Liver (tissue), 9 donors: ENCODE results near the gene ANGPT4. TPM values are rescaled to one million over a fixed set of nuclear protein-coding genes. Genes with fewer than 3 reads are reported as not detected.

ENCODE experiments used
- DNase-seq: peaks from one replicate; pipeline ENCODE4 v3.0.0-alpha.2; 2017; ENCODE audit warnings: low spot score
- H3K27ac ChIP-seq, 2 donors: one replicate each; pipeline ENCODE4 v1.7.0; 2013; ENCODE audit warnings: inconsistent platforms in 2 of 2, low read length in 2 of 2, control low read depth in 1 of 2, low read depth in 1 of 2, mild to moderate bottlenecking in 1 of 2
- H3K27me3 ChIP-seq, 4 donors: one replicate each; pipeline versions ENCODE4 v1.6.1 to v1.7.0; 2013; ENCODE audit warnings: low read length in 3 of 4, inconsistent platforms in 1 of 4, mild to moderate bottlenecking in 1 of 4, moderate library complexity in 1 of 4; ENCODE audit not compliant: control insufficient read depth in 4 of 4, insufficient read depth in 4 of 4
- H3K36me3 ChIP-seq, 4 donors: one replicate each; pipeline versions ENCODE4 v1.6.1 to v1.7.0; 2013; ENCODE audit warnings: low read length in 3 of 4, mild to moderate bottlenecking in 3 of 4, low read depth in 1 of 4, moderate library complexity in 1 of 4; ENCODE audit not compliant: control insufficient read depth in 4 of 4, insufficient read depth in 3 of 4
- H3K4me1 ChIP-seq, 4 donors: one replicate each; pipeline versions ENCODE4 v1.6.1 to v1.7.0; 2013; ENCODE audit warnings: low read length in 3 of 4, mild to moderate bottlenecking in 3 of 4, moderate library complexity in 1 of 4; ENCODE audit not compliant: control insufficient read depth in 4 of 4, insufficient read depth in 4 of 4
- H3K4me3 ChIP-seq, 3 donors: one replicate each; pipeline versions ENCODE4 v1.6.1 to v1.7.0; 2013; ENCODE audit warnings: low read length in 3 of 3, control low read depth in 1 of 3, low read depth in 1 of 3, mild to moderate bottlenecking in 1 of 3
- H3K9ac ChIP-seq, 2 donors: one replicate each; pipeline ENCODE4 v1.7.0; 2013; ENCODE audit warnings: low read length in 2 of 2, mild to moderate bottlenecking in 2 of 2, moderate library complexity in 2 of 2, control low read depth in 1 of 2, low read depth in 1 of 2
- H3K9me3 ChIP-seq, 4 donors: one replicate each; pipeline versions ENCODE4 v1.6.1 to v1.7.0; 2013; ENCODE audit warnings: low read length in 3 of 4; ENCODE audit not compliant: control insufficient read depth in 4 of 4
- ATF3 ChIP-seq: IDR thresholded peaks from 2 replicates; pipeline ENCODE4 v1.6.1; 2016; ENCODE audit warnings: antibody characterized with exemption
- CTCF ChIP-seq: fragments of 150-350 bp; IDR thresholded peaks from 2 replicates; pipeline ENCODE4 v1.5.1; 2017; ENCODE audit warnings: improper control_type of control experiment, low read depth, low read length; ENCODE audit not compliant: missing input control
- EGR1 ChIP-seq, 2 donors: IDR thresholded peaks; 2 replicates each; pipeline ENCODE4 v1.6.1; 2016 to 2018; ENCODE audit warnings: antibody characterized with exemption in 2 of 2, low read depth in 2 of 2
- GABPA ChIP-seq, 2 donors: IDR thresholded peaks in 1 of 2; conservative IDR thresholded peaks in 1 of 2; 2 replicates each; pipeline ENCODE4 v1.6.1; 2016; ENCODE audit warnings: antibody characterized with exemption in 2 of 2, mild to moderate bottlenecking in 1 of 2, moderate library complexity in 1 of 2
- HNF4A ChIP-seq, 2 donors: conservative IDR thresholded peaks; 2 replicates each; pipeline ENCODE4 v1.6.1; 2016; ENCODE audit warnings: antibody characterized with exemption in 2 of 2, mild to moderate bottlenecking in 2 of 2
- JUND ChIP-seq, 2 donors: IDR thresholded peaks; 2 replicates each; pipeline ENCODE4 v1.6.1; 2016; ENCODE audit warnings: antibody characterized with exemption in 2 of 2
- RAD21 ChIP-seq, 2 donors: IDR thresholded peaks; 2 replicates each; pipeline ENCODE4 v1.6.1; 2016; ENCODE audit warnings: antibody characterized with exemption in 2 of 2, mild to moderate bottlenecking in 2 of 2
- REST ChIP-seq: IDR thresholded peaks from 2 replicates; pipeline ENCODE4 v1.6.1; 2016; ENCODE audit warnings: antibody characterized with exemption, mild to moderate bottlenecking
- RXRA ChIP-seq, 2 donors: IDR thresholded peaks; 2 replicates each; pipeline ENCODE4 v1.6.1; 2017 to 2018; ENCODE audit warnings: antibody characterized with exemption in 2 of 2, mild to moderate bottlenecking in 1 of 2
- SP1 ChIP-seq: IDR thresholded peaks from 2 replicates; pipeline ENCODE4 v1.6.1; 2018; ENCODE audit warnings: antibody characterized with exemption, mild to moderate bottlenecking
- TAF1 ChIP-seq: conservative IDR thresholded peaks from 2 replicates; pipeline ENCODE4 v1.6.1; 2016; ENCODE audit warnings: antibody characterized with exemption, mild to moderate bottlenecking
- YY1 ChIP-seq: IDR thresholded peaks from 2 replicates; pipeline ENCODE4 v1.6.1; 2016; ENCODE audit warnings: antibody characterized with exemption, mild to moderate bottlenecking
- ZBTB33 ChIP-seq: IDR thresholded peaks from 2 replicates; pipeline ENCODE4 v1.6.1; 2016; ENCODE audit warnings: antibody characterized with exemption
- WGBS: extraction: QIAGEN DNeasy Blood & Tissue Kit; methylation state at CpG from one replicate; pipeline ENCODE4 v1.1.7; 2013; 5-methylcytosine and 5-hydroxymethylcytosine counted together
- polyA plus RNA-seq, 2 donors: library from polyadenylated mRNA; stranded (reverse) in 1 of 2; unstranded in 1 of 2; fragments of 200-250 nt in 1 of 2; fragments of >200 nt in 1 of 2; fragmentation: Nextera tagmentation in 1 of 2; extraction: Ambion mirVana in 1 of 2; gene quantifications; one replicate each; pipeline versions ENCODE4 v1.2.1 to v1.2.3, GENCODE V29; 2013 to 2015
- total RNA-seq, 2 donors: library from RNA; depleted of rRNA; stranded (reverse); fragments of >200 nt; gene quantifications; one replicate each; pipeline ENCODE4 v1.2.3, GENCODE V29; 2014
- TF ChIP-seq, protein P1 (sequence below): IDR thresholded peaks from 2 replicates; pipeline ENCODE4 v1.6.1; 2016; ENCODE audit warnings: antibody characterized with exemption
- donor health status: healthy.
- donor health status: healthy.
- donor health status: healthy.
- donor health status: healthy.
- donor health status: healthy.

Gene ANGPT4
- total and polyA plus RNA-seq, 4 donors = 0.05 to 0.13 (median 0.08) TPM

DNA sequence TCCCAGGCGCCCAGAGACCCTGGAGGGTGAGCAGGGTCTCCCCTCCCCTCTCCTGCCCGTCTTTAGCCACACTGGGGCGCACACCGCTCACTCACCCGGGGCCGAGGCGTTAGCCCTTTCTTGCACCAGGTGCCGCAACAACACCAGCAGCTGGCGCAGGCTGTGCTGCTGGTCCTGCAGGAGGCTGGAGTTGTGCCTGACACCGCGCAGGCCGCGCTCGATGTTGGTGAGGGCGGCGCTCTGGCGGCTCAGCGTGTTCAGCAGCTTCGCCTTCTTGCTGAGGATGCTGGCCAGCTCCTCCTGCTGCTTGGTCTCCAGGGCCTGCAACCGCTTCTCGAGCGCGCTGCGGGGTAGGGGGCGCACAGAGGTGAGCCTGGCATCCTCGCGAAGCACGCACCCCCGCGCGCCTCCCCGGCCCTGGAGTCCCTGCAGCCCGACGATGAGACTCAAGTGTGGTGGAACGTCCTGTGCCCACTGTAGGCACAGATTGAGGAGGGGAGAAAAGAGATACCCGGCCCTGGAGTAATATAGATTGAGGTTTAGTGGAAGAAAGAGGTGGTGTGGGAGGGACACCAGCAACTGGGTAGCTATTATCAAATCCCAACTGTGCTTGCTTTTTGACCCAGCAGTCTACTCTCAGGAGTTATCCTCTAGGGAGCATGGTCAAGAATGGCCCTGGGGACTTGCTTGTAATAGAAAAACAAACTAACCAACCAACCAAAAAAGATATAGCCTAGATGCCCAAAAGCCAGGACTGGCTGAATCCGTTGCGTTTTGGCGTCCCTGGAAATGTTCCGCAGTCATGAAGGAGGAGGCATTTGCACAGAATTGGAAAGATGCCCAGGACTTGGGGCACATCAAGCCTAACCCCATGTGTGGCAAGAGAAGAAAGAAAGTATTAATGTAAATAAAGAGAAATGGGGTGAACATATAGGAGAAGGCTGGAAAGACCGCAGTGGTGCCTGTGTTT lies 30.9 kb downstream of the ANGPT4 start:
- no peaks in the 10 kb centered on the region for H3K36me3 ChIP-seq
- H3K4me3 ChIP-seq = no peak overlapping the region
- no peaks in the 10 kb centered on the region for H3K4me1 ChIP-seq
- no peaks in the 10 kb centered on the region for H3K9me3 ChIP-seq
- DNase-seq = no peak
- no peak overlapping the region for H3K27ac ChIP-seq
- H3K9ac ChIP-seq = no peak overlapping the region
- H3K27me3 ChIP-seq = peaks cover 0 to 5% (median 0%) of the 10 kb centered on the region in 4 donors
- TF ChIP-seq REST (no peak), RXRA (IDR thresholded peaks at IDR 0.05) (no peak), YY1 (no peak), HNF4A (conservative IDR thresholded peaks at IDR 0.05) (no peak), RAD21 (IDR thresholded peaks at IDR 0.05) (no peak), JUND (IDR thresholded peaks at IDR 0.05) (no peak), ZBTB33 (no peak), GABPA (IDR thresholded peaks at IDR 0.05 in 1 of 2, conservative IDR thresholded peaks at IDR 0.05 in 1 of 2) (no peak), ATF3 (no peak), CTCF (no peak), EGR1 (IDR thresholded peaks at IDR 0.05; ENCODE audit: low read depth in 2 of 2) (no peak), TAF1 (no peak)
- TF ChIP-seq, protein P1, sequence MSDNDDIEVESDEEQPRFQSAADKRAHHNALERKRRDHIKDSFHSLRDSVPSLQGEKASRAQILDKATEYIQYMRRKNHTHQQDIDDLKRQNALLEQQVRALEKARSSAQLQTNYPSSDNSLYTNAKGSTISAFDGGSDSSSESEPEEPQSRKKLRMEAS = no peak
- 18% methylated on average over 41 of the region's 41 CpGs for WGBS

GRCh38 chr20:881783-882144 lies 34.4 kb downstream of the ANGPT4 start:
- Histone ChIP-seq H3K27me3 (peaks cover 0 to 5% (median 0%) of the 10 kb centered on the region in 4 donors), H3K9ac (no peak overlapping the region), H3K4me3 (no peak overlapping the region), H3K36me3 (no peaks in the 10 kb centered on the region), H3K4me1 (no peaks in the 10 kb centered on the region), H3K27ac (no peak overlapping the region), H3K9me3 (no peaks in the 10 kb centered on the region)
- no peak for DNase-seq
- TF ChIP-seq TAF1 (no peak), SP1 (no peak), JUND (IDR thresholded peaks at IDR 0.05) (no peak), EGR1 (IDR thresholded peaks at IDR 0.05; ENCODE audit: low read depth in 2 of 2) (no peak), ATF3 (no peak)
- TF ChIP-seq, protein P1 = no peak
